ENCODE measurements around the gene ITGB4. TPM values are rescaled to one million over a fixed set of nuclear protein-coding genes. Genes with fewer than 3 reads are reported as not detected.
A peak's percentile ranks its signal among the peaks of the same experiment; 100 is the strongest.

Gene ITGB4
- total RNA-seq, 1 experiment from 2014 or later: 5.3 TPM

DNA sequence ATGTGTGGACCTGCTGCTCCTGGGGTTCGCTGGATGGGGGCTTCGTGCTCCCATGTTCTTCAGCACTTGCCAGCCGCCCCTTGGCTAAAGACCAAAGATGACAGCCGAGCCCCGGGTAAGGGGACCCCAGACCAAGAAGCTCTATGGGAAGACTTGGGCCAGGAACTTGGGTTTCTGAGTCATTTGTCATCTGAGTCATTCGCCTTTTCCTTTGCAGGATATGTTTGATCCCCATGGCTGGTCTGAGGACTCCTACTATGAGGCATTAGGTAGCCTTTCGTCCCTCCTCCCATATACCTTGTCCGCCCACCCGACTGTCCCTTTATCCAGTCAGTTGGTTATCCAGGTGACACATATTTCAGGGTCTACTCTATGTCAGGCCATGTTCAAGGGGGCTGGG is 17.7 kb upstream of the ITGB4 start:
- no peak overlapping the region for H3K4ac ChIP-seq (ENCODE audit: low read depth, low read length)
- H3T11ph ChIP-seq (ENCODE audit: low read length): no peak overlapping the region
- H2BK15ac ChIP-seq (ENCODE audit: low read depth, low read length): no peak overlapping the region
- no peak overlapping the region for H2BK5ac ChIP-seq (ENCODE audit: insufficient read length, low read length)
- no CpG with 5 or more reads among the region's 9 CpGs for WGBS (ENCODE audit: extremely low coverage, insufficient read length, low lambda C conversion rate)
- H4K91ac ChIP-seq (ENCODE audit: insufficient read length, low read depth, low read length): no peak overlapping the region
- no peak overlapping the region for H2BK12ac ChIP-seq (ENCODE audit: insufficient read length, low read depth, low read length)
- no peak for DNase-seq
- Mint-ChIP-seq H3K4me3 (no peak overlapping the region), H3K27me3 (ENCODE audit: low read depth) (no peaks in the 10 kb centered on the region), H3K36me3 (ENCODE audit: insufficient read depth in 1 of 3, low read depth in 3 of 3) (peaks cover 31 to 91% (median 67%) of the 10 kb centered on the region in 3 experiments), H3K9me3 (no peaks in the 10 kb centered on the region), H3K4me1 (no peaks in the 10 kb centered on the region), H3K27ac (0 out of 7 replicates have a peak overlapping the region, but pooled peaks of 1 of the 3 experiments have one; percentile 57)
- H3K79me1 ChIP-seq (ENCODE audit: insufficient read depth, low read depth, low read length, poor library complexity, severe bottlenecking): no peaks in the 10 kb centered on the region
- no peak overlapping the region for H3K4me2 ChIP-seq (ENCODE audit: insufficient read depth, insufficient read length, low read length)
- H3K56ac ChIP-seq (ENCODE audit: insufficient read length, low read depth, low read length): no peak overlapping the region
- no peaks in the 10 kb centered on the region for H3K27me3 ChIP-seq (ENCODE audit: insufficient read depth, low read length)
- no peak overlapping the region for H2BK120ac ChIP-seq (ENCODE audit: low read depth, low read length, poor library complexity, severe bottlenecking)
- no peak overlapping the region for H2AK5ac ChIP-seq (ENCODE audit: insufficient read length, low read length)
- no peak overlapping the region for H4K8ac ChIP-seq (replicated peaks; ENCODE audit: insufficient read length, low read depth, low read length)
- no peak overlapping the region for H3K14ac ChIP-seq (ENCODE audit: insufficient read depth, low read length)
- H3K9ac ChIP-seq (ENCODE audit: extremely low read depth, insufficient read length, low read length): no peak overlapping the region
- no peak overlapping the region for H2AFZ ChIP-seq (ENCODE audit: low read length)
- no peaks in the 10 kb centered on the region for H3K4me1 ChIP-seq (ENCODE audit: insufficient read depth, low read length)
- no peak overlapping the region for H3K18ac ChIP-seq (ENCODE audit: insufficient read length, low read depth, low read length)
- no peaks in the 10 kb centered on the region for H4K20me1 ChIP-seq (ENCODE audit: control insufficient read depth, insufficient read depth, insufficient read length)
- H3K23ac ChIP-seq (ENCODE audit: insufficient read length, low read depth, low read length): no peak overlapping the region
- no peaks in the 10 kb centered on the region for H3K79me2 ChIP-seq (ENCODE audit: insufficient read depth, low read length)
- H3K27ac ChIP-seq (ENCODE audit: insufficient read length, low read depth, low read length): no peak overlapping the region
- no peak overlapping the region for H2BK20ac ChIP-seq (ENCODE audit: low read depth, low read length, poor library complexity, severe bottlenecking)
- H3K9me3 ChIP-seq (ENCODE audit: control insufficient read depth, low read depth, low read length): no peaks in the 10 kb centered on the region
- no peak for TF ChIP-seq CTCF (conservative IDR thresholded peaks at IDR 0.05)
- no peak overlapping the region for H4K5ac ChIP-seq (ENCODE audit: insufficient read length, low read depth, low read length)
- H3K23me2 ChIP-seq (ENCODE audit: insufficient read length, low read depth, low read length, poor library complexity, severe bottlenecking): no peaks in the 10 kb centered on the region
